Measurements from ENCODE around the gene RAPGEF1. TPM values are rescaled to one million over a fixed set of nuclear protein-coding genes. Genes with fewer than 3 reads are reported as not detected.

Gene RAPGEF1
- total RNA-seq, 2 donors from 2014 or later, result 28.6 to 63.8 TPM

DNA sequence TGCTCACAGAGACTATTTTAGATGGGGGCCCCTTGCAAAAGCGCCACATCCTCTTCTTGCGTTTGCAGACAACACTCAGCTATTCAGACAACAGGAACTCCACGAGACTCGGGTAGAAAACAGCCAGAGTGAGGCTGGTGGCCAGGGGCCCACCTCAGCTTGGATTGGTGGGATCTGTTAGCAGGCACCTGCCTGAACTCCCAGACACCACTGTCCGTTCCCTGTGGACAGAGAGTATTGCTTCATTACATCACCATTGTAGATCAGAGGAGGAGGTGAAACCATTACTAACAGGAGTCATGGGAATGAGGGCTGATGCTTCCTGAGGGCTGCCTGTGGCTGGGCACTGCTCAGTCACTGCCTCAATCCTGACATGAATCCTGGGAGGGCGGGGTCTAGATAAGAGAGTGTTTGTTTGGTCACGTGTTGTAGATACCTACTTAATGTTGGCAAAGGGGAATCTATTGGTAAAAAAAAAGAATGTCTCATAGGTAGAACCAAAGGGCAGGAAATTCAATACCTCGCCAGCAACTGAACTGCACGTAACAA is 4.4 kb upstream of the RAPGEF1 start:
- Histone ChIP-seq H3K27ac (no peak overlapping the region), H3K4me1 (replicated peaks) (no peaks in the 10 kb centered on the region), H3K9me3 (no peaks in the 10 kb centered on the region), H3K27me3 (replicated peaks; ENCODE audit: insufficient read depth) (no peaks in the 10 kb centered on the region), H3K4me3 (no peak overlapping the region), H3K36me3 (no peaks in the 10 kb centered on the region)
- TF ChIP-seq CTCF (IDR thresholded peaks at IDR 0.05), result no peak
- DNase-seq (ENCODE audit: low spot score), result no peak
- WGBS, result 82% methylated on average over 9 of the region's 9 CpGs
- intact Hi-C loops (cut with DNase I), result loop anchor here (5.0 to 10.0 kb wide), 2 partner anchors 229 to 397 kb away; no protein-coding TSS in a partner anchor

DNA sequence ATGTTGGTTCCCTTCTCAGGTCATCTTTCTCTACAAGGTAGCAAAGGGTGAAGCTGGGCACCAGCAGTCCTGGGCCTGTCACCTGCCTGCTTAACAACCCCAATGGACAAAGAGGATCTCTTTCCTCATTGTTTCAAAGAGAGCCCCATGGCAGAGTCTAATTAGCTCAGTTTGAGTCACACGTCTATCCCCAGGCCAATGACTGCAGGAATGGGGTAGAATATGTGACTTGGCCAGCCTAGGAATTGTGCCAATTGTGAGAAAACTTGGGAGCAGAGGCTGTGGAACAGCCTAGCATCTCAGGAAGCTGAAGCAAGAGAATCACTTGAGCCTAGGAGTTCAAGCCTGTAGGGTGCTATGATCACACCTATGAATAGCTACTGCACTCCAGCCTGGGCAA is 3.6 kb upstream of the RAPGEF1 start:
- H3K27ac ChIP-seq, result no peak overlapping the region
- H3K4me1 ChIP-seq (replicated peaks), result peaks cover 4% of the 10 kb centered on the region
- WGBS, result 81% methylated on average over 1 of the region's 1 CpG

DNA sequence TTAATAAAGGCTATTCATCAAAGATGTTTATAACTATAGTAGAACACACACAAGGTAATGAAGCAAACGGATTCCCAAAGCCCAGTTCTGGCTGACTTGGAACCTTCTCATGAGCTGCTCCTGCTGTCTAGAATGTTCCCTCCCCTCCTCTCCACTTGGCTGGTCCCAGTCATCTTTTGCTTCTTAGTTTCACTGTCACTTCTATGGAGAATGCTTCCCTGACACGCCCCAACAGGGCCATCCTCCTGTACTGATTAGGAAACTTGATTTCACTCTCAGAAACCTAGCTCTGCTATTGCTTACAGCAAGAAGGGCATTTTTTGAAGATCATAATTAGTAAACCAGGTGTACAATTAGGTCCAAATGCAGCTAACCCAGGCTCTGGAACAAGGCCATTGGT is 3.2 kb upstream of the RAPGEF1 start:
- no peaks in the 10 kb centered on the region for H3K36me3 ChIP-seq
- no peak for DNase-seq (ENCODE audit: low spot score)
- TF ChIP-seq CTCF (IDR thresholded peaks at IDR 0.05) (no peak), POLR2AphosphoS5 (IDR thresholded peaks at IDR 0.05) (no peak), POLR2A (IDR thresholded peaks at IDR 0.05) (no peak)
- H3K27ac ChIP-seq, result no peak overlapping the region
- WGBS, result 53% methylated on average over 2 of the region's 2 CpGs
- peaks cover 6% of the 10 kb centered on the region for H3K4me1 ChIP-seq (replicated peaks)
- H3K27me3 ChIP-seq (replicated peaks; ENCODE audit: insufficient read depth), result no peaks in the 10 kb centered on the region
- intact Hi-C loops (cut with DNase I), result loop anchor here (5.0 to 10.0 kb wide), 2 partner anchors 228 to 396 kb away; no protein-coding TSS in a partner anchor
- no peaks in the 10 kb centered on the region for H3K9me3 ChIP-seq
- no peak overlapping the region for H3K4me3 ChIP-seq

More for the DNA sequence above, 3.6 kb upstream of the RAPGEF1 start:
- no peak for DNase-seq (ENCODE audit: low spot score)
- Histone ChIP-seq H3K36me3 (no peaks in the 10 kb centered on the region), H3K9me3 (no peaks in the 10 kb centered on the region), H3K4me3 (no peak overlapping the region), H3K27me3 (replicated peaks; ENCODE audit: insufficient read depth) (no peaks in the 10 kb centered on the region)
- intact Hi-C loops (cut with DNase I), result loop anchor here (5.0 to 10.0 kb wide), 2 partner anchors 229 to 396 kb away; no protein-coding TSS in a partner anchor
- no peak for TF ChIP-seq CTCF (IDR thresholded peaks at IDR 0.05)
- TF ChIP-seq POLR2AphosphoS5 (IDR thresholded peaks at IDR 0.05), result no peak
- TF ChIP-seq POLR2A (IDR thresholded peaks at IDR 0.05), result no peak

GRCh38 chr9:131740898-131741297 is 1.0 kb upstream of the RAPGEF1 start:
- H3K36me3 ChIP-seq, result no peaks in the 10 kb centered on the region
- H3K4me1 ChIP-seq (replicated peaks), result peaks cover 6% of the 10 kb centered on the region
- 72% methylated on average over 5 of the region's 5 CpGs for WGBS
- intact Hi-C loops (cut with DNase I), result loop anchor here (1.0 to 10.0 kb wide), 3 partner anchors 150 to 394 kb away; no protein-coding TSS in a partner anchor
- H3K27ac ChIP-seq, result no peak overlapping the region
- DNase-seq (ENCODE audit: low spot score), result no peak
- no peak overlapping the region for H3K4me3 ChIP-seq
- H3K27me3 ChIP-seq (replicated peaks; ENCODE audit: insufficient read depth), result no peaks in the 10 kb centered on the region
- H3K9me3 ChIP-seq, result no peaks in the 10 kb centered on the region
- TF ChIP-seq CTCF (IDR thresholded peaks at IDR 0.05) (no peak), POLR2AphosphoS5 (IDR thresholded peaks at IDR 0.05) (no peak), POLR2A (IDR thresholded peaks at IDR 0.05) (no peak)
